Daoy (cell line): ENCODE results near the gene MARVELD1. TPM values are rescaled to one million over a fixed set of nuclear protein-coding genes. Genes with fewer than 3 reads are reported as not detected.
A peak's percentile ranks its signal among the peaks of the same experiment; 100 is the strongest.

Experiments
- DNase-seq: peaks from one replicate; pipeline ENCODE4 v3.0.0-alpha.2; 2015; ENCODE audit warnings: low read depth
- total RNA-seq: library from RNA; depleted of rRNA; stranded (reverse); fragments of >200 nt; shearing (Covaris generic); gene quantifications from 2 replicates; pipeline ENCODE4 v1.2.3, GENCODE V29; 2014; rRNA removed

MARVELD1 gene
- total RNA-seq, 1 experiment from 2014 or later: 16.8 TPM

DNA sequence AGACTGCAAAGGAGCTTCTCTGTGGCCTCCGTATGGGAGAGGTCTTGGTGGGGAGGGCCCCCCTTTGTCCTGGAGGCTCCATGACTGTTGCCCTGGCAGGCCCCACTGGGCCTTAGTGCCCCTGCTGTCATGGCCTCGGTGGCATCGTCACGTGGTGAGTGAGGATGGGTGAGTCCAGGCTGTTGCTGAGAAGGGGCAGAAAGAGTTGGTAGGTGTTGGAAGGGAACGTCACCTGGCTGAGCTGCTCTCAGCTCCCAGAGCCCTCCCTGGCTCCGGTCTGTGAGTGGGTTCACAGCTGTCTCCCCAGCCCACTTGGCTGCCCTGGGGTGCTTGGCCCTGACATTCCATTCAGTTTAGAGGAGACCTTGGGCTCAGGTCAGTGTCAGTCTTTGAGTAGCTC, 42.2 kb downstream of the MARVELD1 start:
- no peak for DNase-seq

DNA sequence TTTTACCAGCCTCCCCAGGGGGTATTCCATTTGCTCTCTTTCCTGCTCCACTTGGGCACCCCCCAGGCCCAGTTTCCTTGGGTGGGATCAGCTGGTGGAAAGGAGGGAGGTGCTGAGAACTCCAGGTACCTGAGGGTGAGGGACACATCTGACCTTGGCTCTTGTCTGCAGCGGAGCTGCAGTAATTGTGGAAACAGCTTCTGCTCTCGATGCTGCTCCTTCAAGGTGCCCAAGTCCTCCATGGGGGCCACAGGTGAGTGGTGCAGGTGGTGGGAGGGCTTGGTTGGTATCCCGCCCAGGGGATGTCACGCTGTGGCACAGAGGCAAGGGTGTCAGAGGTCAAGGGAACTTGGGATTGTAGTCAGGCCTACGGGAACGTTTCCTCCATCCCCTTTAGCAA, 43.9 kb downstream of the MARVELD1 start:
- DNase-seq: no peak

DNA sequence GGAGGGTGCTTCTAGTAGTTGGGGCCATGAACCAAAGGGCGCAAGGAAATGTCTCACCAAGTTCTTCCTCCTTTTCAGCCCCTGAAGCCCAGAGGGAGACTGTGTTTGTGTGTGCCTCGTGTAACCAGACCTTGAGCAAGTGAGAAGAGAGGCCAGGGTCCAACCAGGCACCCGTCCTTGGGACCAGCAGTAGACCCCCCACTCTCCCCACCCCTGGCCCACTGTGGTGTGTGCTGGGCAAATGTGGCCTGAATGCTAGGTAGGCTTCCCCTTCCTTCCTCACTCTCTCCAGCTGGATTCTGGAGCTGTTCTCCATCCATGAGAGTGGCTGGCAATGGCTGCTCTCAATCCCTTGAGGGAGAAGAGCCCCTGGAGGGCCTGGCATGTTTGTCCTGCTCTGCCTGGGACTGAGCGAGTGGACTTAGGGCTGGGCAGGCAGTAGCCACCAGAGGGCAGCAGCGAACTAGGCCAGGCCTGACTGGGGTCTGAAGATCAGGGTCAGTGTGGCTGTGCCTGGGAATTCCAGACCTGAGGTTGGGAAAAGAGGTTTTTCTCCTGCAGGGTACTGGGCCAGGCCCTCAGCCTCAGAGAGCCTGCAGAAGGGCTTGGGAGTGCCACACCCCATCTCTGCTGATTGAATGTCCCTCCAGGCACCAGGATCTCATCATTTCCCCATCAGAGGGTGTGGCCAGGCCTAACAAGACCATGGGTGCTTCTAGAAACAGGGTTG, 45.8 kb downstream of the MARVELD1 start:
- peak; percentile 75 for DNase-seq

DNA sequence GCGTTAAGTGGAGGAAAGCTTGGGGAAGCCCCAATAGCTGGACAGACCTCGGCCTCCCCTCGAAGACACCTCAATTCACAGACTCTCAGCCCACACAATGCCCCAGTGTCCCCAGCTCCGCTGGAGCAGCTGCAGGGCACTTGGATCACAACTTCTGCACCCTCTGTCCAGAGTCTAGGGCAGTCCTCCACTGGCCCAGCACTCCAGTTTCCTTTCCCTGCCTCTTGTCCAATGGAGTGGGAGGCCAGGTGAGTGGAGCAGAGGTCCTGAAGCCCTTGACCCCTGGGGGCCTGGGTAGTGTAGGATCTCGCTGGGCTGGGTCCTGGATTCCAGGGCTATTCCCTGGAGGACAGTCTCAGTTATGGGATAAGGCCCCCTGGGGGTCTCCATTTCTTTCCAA, 46.4 kb downstream of the MARVELD1 start:
- DNase-seq: no peak

DNA sequence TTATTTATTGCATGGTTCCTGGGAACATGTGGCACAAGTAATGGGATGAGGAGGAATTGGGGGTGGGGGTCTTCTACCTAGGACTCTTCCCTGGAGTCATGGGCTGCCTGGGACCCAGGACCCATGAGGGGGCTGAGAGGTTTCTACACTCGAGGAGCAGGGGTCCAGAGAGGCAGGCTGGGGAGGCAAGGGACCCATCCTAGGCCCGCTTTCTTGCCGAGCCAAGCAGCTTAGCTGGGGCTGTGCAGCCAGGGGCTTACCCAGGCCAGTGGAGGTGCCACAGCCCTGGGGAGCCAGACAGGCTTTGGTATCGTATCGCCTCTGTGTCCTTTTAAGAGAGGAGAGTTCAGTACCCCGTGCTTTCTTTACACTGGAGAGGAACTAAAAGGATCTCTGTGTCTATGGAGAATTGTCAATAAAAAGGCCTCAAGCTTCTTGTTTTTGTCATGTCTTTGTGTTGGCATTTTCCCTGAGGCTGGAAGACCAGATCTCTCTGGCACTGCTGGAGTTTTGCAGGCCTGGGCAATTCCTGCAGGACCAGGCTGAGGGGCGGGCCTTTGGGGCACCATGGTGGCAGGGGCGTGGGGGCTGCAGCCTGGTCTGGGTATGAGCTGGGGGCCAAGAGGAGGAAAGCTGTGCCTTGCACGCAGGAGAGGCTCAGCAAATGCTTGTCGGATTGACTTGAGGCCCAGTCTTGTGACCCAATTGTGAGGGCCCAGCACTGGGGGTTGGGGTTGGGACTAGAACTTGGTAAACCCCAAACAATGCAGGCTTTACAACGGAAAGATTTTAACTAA, 47.1 kb downstream of the MARVELD1 start:
- DNase-seq: no peak

DNA sequence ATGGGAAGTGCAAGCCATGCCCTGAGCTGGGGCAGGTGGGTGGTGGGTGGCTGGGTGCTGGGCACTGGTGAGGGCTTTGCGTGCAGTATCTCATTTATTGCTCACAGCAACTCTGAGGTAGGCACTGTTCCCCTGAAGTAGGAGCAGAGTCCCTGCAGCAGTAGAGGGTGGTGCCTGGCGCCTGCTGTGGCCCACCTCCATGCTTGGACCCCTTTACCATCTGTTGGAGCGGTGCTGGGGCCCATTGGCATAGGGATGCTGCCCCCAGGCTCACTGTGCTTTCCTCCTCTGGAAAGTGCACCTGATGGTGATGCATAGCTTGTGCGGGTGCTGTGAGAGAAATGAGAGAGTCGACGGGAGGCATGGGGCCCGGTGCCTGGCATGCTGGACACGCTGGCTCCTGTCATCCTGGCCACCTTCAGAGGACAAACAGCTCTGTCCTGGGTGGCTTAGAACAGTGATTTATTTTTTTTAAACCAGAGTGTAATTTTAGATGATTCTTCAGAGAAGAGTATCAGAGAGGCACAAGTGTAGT, 47.9 kb downstream of the MARVELD1 start:
- no peak for DNase-seq

DNA sequence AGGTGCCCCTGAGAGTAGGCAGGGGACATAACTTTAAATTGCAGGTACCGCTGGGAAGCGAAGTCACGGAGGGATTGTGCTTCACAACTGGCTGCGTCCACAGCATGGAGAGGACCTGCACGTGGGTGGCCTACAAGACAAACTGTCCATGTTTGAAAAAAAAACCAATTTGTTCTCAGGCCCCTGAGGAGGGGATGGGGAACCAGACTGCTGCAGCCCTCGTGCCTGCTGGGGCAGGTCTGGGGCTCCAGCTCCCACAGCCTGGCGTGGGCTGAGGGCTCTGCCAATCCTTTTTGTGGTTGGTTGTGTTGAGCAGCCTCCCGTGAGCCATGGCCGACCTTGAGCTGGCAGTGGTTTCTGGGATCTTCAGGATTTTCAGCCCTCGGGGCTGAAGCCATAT, 48.5 kb downstream of the MARVELD1 start:
- no peak for DNase-seq

DNA sequence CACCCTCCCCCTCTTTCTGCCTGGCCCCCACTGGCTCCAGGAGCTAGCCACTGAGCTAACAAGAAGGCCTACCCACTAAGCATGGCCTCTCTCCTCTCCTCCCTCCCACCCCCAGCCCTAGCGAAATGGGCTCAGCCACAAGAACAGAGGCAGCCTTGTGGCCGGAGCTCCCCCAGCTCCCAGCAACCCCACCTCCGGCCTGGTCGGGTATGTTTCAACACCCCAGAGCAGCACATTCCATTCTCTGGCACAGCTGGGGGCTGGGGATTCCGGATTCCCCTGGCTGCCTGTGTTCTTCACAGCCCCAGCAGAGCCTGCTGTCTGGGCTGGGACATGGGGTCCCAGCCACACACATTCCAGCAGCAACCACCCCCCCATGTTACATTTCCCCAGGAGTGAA, 49.3 kb downstream of the MARVELD1 start:
- no peak for DNase-seq

DNA sequence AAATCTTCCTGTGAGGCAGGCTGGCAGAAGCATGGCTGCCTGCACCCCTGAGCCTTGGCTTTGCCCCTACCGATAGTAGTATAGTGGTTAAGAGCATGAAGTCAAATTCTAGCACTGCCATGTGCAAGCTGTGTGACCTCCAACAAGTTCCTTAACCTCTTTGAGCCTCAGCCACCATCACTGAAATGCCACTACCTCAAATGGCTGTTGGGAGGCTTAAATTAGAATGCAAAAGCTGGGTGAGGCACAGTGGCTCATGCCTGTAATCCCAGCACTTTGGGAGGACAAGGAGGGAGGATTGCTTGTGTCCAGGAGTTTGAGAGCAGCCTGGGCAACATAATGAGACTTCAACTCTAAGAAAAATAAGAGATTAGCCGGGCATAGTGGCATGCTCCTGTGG, 49.9 kb downstream of the MARVELD1 start:
- DNase-seq: no peak

DNA sequence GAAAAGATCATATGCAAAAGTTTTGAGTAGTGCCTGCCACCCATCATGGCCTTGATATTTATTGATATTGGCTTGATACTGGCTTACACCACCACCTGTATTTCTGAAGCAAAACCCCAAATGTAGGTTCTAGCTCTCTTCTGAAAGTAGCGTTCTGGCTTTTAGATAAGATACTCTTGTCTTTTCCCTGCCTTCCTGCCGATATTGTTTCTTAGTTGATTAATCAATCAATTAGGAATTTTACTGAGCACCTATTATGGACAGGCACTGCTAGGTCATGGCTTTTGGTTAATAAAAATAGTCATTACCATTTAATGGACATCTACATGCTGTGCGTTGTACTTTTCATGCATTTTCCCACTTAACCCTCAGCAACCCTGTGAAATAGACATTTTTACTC, 50.4 kb downstream of the MARVELD1 start:
- no peak for DNase-seq

DNA sequence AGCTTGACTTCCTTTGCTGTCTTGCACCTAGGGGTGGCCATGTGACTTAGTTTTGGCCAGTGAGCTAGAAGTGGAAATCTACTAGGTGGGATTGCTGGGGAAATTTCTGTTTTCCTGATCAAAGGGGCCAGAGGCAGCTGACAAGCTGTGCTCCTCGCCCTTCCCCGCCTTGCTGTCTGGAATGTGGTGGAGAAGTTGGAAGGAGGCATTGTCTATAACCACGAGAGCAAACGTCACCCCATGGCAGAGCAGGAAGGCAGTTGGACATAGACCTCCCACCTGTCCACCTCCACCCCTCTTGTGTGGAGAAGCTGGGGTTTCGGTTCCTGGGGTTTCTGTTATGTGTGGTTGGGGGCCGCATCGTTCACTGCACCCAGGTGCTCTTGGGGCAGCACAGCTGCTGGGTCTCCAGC, 51.0 kb downstream of the MARVELD1 start:
- DNase-seq: no peak

DNA sequence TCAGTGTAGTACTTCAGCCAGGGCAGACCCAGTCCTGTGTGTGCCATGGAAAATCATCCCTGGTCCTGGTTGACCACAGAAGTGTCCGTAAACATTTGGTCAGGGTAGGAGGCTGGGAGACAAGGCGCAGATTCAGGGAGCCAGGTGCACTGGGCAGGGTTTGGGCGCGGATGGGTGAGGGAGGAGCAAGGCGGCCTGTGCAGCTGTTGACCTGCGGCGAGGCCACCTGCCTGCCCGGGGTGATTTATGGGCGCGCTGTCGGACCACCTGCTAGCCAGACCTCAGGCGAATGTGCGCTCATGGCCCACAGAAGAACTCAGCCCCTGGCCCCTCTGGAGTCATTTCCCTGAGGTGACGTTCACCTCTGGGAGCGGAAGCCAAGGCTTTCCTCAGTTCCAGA, 51.7 kb downstream of the MARVELD1 start:
- DNase-seq: no peak

DNA sequence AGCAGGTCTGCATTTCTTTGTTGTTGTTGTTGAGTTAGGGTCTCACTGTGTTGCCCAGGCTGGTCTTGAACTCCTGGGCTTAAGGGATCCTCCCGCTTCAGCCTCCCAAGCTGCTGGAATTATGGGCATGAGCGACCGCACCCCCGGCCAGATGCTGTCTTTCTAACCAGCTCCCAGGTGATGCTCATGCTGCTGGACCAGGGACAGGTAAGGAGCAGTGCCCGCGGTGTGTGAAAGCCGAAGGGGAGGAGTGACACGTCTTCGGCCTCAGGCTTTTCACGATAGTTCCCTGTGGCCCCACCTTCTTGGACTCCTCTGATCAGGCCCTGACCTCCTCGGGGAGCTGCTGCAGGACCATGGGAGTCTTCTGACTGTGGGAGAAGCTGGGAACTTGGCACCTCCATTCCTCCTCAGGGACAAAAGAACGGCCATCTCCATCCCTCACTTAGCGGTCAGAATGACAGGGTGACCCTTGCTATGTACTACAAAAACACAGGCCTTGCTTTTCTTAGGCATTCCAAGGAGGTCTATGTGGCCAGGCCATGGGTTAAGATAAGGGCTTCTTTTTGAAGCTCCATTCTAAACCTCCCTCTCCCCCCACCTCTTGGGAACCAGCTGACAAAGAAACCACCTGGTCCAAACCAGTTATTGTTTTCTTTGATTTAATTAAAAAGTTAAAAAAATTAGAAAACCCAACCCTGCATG, 52.7 kb downstream of the MARVELD1 start:
- DNase-seq: no peak

DNA sequence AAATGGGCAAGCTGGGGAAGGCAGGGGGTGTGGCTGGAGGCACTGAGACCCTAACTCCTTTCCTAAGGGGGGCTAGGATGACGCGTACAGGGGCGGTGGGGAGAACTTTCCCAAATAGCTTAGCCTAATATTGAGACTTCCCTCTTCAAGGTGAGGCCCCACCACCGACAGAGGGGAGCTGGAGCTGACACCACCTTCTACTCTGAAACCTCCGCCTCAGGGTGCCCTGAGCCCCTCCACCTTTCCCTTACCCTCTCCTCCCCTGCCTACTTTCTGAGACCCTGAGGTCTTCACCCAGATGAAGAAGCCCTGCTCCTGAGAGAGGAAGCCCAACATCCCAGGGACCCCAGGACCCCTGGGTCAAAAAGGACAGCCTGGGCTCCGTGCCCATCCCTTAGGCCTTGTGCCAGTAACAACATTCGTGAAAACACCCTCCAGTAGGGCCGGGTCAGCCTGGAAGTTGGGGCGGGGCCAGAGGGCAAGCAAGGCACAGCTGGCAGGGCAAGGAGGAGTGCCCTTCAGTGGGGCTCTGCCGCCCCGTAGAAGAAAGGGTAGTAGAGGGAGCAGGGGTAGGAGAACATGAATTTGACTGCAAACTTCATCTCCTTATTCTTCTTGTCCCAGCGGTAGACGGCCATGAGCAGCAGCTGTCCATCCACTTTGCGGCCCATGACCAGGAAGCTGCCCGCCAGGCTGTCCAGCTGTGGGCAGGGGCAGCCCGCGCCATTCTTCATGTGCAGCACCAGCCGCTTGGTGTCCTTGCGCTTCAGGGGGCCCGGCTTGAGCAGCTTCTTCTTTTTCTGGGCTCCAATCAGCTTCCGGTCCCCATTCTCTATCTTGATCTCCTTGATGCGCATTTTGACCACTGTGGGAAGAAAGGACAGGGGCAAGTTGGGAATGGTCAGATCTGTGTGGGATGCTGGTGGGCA, 53.7 kb downstream of the MARVELD1 start:
- DNase-seq: no peak

Other genes starting within 250 kb of the MARVELD1 start
- gene MMS19, start 215.3 kb upstream of the MARVELD1 start, total RNA-seq: 53.3 and 70.5 TPM in 2 replicates
- 8.2 and 8.3 TPM in 2 replicates for gene UBTD1, start 214.8 kb upstream of the MARVELD1 start, total RNA-seq
- gene ANKRD2, start 141.0 kb upstream of the MARVELD1 start, total RNA-seq: not detected in 2 replicates
- not detected in 2 replicates for gene HOGA1, start 129.3 kb upstream of the MARVELD1 start, total RNA-seq
- gene C10orf62, start 124.0 kb upstream of the MARVELD1 start, total RNA-seq: not detected in 2 replicates
- 1.6 and 3.4 TPM in 2 replicates for gene MORN4, start 80.2 kb upstream of the MARVELD1 start, total RNA-seq
- gene PI4K2A, start 73.1 kb upstream of the MARVELD1 start, total RNA-seq: 14.5 and 16.4 TPM in 2 replicates
- gene AVPI1, start 26.5 kb upstream of the MARVELD1 start, total RNA-seq: 4.4 and 5.7 TPM in 2 replicates
- 12.3 and 15.1 TPM in 2 replicates for gene ZFYVE27, start 23.4 kb downstream of the MARVELD1 start, total RNA-seq
- gene SFRP5, start 58.3 kb downstream of the MARVELD1 start, total RNA-seq: 3.0 and 6.7 TPM in 2 replicates
- 1.3 and 2.0 TPM in 2 replicates for gene GOLGA7B, start 136.1 kb downstream of the MARVELD1 start, total RNA-seq